DMS79 (cell line): ENCODE results near the gene NDUFB3.

ENCODE experiments used
- DNase-seq: peaks from one replicate; lab custom pipeline; 2025; lab: John Stamatoyannopoulos, UW

NDUFB3 gene

DNA sequence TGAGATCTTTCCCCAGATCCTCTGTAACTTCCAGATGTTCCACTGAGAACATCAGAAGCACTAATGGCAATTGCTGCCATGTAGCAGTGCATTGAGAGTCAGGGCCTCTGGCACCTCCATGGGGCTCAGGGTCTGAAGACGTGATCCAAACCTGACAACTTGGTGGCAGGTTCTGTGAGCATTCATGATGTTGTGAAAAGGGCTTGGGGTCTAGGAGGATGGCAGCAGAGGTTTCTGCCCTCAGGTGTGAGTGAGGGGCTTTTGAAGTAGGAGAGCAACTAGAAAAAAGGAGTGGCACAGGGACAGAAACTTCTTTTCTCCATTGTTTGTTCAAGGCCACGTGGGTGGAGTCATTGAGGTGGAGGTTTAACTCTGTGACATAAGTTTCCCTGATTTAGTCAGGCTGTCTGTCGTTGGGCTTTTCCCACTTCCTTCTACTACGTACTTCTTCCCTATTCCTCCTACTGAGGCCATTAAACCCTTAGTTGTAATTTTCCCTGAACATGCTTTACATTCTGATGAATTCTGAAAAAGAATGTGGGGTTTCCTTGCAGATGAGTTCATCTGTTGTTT, 57.2 kb downstream of the NDUFB3 start:
- no peak for DNase-seq

DNA sequence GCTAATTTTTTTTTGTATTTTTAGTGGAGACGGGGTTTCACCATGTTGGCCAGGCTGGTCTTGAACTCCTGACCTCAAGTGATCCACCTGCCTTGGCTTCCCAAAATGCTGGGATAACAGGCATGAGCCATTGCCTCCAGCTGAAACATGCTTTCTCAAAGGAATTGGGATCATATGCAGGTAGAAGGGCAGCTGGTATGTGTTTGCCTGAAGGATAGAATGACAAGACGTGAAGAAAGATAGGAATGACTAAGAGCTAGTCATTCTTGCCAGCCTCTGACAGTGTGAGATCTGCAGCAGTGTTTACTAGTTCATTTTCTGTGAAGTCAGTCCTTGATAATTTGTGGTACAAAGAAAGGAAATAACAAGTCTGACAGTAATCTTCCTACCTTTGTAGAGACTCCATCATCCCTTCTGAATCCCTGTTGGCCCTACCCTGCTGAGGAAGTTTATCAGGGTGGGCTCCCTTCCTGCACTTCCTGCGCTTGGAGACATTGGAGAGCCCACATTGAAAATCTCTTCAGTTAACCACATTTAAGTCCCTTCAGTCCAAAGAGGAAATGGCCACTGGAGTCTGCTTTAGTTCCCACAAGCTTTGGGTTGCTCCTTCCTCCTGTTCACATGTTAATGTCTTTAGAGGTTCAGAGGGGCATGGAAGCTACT, 58.9 kb downstream of the NDUFB3 start:
- no peak for DNase-seq

DNA sequence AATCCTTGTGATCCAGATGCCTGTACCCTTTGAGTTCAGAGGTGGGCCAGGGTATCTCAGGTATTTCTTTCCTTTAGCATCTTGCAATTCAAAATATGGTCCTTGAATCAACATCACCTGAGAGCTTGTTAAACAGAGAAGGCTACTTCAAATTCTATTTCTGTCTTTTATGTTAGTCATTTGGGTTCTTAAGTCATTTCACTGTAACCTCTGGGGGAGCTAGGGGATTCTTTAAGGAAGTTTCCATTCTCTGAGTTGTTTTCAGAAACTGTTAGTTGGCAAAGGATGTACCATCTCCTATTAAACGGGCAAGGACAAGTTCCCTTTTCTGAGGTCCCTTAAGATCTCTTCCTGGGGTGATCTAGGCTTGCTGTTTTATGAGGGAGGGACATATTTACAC, 60.7 kb downstream of the NDUFB3 start:
- no peak for DNase-seq
